Activated CD8-positive, alpha-beta memory T cell treated with anti-CD3 and anti-CD28 coated beads, Interleukin-2, amount 50 U/mL, for 4 hours (primary cell): ENCODE results near the gene CDCP2.

Source experiments
- DNase-seq: peaks from one replicate; pipeline ENCODE4 v3.0.0-alpha.2; 2020

Gene CDCP2

DNA sequence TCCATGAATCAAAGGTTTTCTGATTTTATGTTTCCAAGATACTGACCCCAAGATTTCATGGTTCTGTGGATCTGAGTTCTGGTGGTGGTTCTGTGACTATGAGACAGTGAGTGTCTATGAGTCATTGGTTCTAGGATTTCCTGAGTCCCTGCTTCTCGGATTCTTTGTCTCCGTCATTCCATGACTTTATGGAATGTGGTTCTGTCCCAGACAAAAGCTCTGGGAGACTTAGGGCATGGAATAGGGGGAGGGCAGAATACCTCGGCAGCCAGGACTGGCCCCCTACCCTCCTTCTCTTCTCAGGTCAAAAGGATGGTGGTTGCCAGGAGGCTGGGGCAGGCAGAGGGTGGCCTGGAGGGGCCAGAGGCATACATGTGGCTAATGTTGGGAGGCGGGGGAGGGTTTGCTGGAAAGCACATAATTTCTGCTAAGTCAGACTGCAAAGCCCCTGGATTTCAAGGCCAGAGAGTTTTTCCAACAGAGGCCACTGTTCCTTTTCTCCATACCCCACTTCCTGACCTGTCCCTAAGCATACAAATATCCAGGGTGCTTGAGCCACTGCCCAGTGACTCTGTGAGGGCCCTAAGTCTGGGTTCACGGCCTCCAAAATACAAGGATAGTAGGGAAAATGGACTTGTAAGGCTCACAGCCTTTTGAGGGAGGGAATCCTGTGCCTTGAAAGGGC lies 17.2 kb downstream of the CDCP2 start:
- no peak for DNase-seq

DNA sequence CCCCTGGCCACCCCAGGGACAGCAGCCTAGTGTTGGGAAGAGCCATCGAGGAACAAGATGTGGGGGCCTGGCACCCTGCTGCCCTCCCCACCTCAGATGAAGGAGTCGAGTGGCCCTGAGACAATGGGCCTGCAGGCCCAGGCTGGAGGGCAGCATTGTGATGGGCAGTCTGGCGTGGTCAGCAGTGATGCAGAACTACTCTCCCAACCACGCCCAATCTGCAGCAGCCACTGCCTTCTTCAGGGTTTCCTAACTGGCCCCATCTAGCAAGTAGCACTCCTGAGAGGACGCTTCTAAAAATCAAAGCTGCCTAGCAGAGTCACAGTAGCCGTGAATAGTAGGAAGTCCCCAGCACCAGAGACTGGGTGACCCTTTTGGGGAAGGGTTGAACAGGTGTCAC lies 18.5 kb downstream of the CDCP2 start:
- DNase-seq, result no peak

DNA sequence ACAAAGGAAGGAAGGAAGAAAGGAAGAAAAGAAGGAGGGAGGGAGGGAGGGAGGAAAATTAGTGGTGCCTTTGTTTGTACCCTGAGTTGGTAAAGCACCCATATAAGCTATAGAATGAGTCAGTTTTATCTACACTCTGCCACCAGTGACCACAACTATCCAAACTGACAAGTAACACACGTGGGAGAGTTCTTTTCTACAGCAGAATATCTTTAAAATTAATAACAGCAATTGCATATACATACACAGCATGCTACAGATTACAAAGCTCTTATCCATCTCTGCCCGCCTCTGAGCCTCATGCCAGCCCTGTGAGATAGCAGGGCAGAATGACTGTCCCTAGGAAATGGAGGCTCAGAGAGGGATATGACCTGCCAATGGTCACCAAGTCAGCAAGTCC lies 20.3 kb downstream of the CDCP2 start:
- DNase-seq, result no peak

DNA sequence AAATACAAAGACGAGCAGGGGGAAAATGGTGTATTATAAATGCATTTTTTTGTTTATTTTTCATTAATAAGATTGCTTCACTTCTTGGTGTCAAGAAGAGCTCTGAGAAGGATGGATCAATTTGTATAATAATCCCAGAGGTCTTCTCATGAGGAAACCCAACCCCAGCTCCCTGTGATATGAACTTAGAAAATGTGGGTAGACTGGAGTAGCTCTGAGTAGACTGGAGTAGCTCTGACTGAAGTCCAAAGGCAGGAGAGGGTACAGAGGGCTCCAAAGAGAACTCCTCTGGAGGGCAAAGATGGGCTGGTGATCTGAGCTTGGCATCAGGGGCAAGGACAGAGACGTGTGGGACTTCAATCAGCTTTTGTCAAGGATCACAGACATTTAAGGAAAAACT lies 21.4 kb downstream of the CDCP2 start:
- DNase-seq, result no peak

DNA sequence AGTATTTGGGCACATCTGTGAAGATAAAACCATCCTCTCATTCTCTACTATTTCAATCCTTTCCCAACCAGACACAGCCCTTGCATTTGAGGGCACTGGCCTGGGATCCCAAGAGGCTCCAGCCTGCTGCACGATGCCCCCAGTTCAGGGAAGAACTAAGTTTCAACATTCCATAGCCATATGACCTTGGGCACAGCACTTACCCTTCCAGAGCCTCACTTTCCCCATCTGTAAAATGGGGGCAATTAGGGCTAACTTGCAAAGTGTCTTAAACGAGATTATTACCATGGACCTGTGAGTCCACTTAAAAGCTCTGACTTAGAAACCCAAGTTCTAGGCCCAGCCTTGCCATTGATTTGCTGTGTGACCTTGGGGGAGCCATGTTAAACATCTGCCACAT lies 22.9 kb downstream of the CDCP2 start:
- no peak for DNase-seq

DNA sequence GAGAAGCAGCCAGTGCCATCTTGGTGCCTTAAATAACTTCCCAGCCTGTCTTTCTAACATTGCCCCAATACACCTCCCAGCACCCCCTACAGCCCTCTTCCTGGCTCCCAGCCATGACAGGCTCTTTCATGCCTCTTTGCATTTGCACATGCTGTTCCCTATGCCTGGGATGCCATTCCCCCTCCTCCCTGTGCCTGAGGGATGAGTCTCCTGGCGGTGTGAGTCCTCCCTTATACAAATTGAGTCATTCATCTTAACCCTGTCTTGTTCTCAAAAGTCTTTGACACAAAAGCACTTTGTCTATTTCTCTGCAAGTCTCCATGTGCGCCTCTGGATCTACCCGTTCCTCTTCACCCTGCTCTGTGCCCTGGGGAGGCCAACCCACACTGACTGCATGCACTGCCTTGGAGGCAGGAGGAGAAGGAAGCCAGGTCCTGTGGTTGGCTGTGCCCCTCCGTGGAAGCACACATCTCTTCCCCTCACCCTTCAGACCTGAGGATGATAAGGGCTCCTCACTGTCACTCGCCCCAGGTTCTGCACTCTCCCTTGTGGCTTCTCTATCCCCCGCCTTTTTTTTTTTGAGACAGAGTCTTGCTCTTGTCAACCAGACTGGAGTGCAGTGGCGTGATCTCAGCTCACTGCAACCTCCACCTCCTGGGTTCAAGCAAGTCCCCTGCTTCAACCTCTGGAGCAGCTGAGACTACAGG lies 25.1 kb downstream of the CDCP2 start:
- DNase-seq, result no peak

DNA sequence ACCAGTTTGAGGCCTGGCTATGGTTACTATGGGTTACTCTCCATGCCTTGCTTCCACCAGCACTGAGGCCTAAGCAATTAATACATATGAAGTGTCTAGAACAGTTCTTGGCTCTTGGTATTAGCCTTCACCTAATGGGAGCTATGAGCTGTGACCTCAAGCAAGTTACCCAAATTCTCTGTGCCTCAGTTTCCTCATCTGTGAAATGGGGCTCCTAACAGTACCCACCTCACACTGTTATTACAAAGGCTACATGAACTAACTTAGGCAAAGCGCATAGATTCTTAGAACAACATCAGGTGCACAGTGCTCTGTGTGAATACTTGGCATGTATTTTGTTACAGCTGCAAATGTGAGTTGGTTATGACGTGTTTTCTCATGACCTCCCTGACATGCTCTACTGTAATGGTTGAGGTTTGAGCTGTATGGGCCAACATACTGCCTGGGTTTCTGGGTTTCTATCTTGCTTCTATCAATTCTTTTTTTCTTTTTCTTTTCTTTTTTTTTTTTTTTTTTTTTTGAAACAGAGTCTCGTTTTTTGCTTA lies 26.5 kb downstream of the CDCP2 start:
- no peak for DNase-seq

DNA sequence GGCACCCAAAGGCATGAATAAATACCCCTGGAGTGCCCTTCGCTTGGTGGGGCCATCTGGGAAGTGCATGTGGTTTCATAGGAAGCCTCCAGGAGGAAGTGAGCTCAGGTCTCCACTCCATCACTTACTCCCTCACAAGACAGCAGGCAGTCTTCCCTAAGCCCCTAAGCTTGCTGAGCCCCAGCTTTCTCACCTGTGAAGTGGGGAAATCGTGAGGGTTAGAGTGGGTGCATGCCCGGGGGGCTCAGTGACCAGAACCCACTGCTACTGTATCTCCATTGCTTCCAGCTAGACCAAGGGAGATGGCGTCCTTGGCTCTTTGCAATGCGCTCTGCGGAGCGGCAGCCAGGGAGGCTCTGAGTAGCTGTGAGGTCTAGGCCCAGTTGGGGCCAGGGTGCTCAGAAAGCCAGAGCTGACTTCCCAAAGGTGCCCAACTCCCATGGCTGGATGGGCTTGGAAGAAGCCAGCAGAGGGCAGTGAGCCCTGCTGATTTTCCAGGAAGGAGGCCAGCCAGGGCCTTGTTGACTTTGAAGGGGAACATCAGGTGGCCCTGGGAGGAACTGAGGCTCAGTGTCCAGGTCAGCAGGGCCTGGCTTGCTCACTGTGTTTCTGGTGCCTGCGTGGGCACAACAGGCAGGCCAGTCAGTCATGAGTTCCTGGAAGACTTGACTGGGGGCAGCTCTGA lies 27.3 kb downstream of the CDCP2 start:
- no peak for DNase-seq

DNA sequence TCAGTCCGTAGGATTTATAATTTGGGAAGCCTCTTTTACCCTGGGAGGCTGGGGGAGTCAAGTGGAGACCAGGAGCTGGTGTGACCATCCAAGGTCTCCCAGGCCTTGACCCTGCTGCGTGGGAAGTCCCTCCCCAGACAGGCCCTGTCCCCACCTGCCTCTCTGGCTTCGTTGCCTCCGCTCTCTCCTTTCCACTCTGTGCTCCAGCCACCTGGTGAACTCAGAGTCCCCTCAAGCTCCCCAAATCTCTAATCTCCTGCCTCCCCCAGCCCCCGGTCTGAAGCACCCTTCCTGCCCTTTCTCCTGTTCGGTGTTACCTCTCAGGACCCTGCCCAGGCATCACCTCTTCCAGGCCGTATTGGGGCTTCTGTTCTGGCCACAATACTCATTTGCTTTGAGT lies 27.9 kb downstream of the CDCP2 start:
- no peak for DNase-seq

DNA sequence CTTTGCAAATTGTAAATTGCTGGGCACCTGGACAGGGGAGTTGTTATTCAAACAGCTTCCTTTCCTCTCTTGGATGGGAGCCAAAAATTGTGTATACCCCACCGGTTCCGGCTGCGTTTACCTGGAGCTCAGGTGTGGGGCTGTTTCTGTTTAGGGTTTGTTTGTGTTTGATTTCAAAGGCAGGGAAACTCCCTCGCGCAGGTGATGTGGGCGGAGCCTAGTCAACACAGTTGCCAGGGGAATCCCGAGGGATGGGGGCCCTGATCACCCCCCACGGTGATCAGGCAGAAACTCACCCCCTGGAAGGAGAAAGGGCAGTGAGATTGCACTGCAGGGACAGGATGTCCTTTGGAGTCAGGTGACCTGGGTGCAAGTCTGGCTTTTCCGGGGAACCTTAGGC lies 28.3 kb downstream of the CDCP2 start:
- no peak for DNase-seq

DNA sequence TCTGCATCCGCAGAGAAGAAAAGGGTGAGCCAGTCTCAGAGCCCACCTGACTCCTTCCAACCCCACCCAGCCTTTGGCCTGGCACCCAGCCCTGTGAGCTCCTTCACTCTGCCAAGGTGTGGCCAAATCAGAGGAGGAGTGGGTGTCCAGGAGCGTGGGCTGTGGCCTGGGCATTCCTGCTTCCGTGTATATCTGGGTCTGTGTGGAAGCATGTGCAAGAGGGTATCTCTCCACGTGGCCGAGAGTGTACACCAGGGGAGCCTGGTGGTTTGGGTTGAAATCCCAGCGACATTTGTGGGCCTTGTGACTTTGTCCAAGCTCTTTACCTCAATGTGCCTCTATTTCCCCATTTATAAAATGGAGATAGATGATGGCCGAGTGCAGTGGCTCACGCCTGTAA lies 29.8 kb downstream of the CDCP2 start:
- no peak for DNase-seq

DNA sequence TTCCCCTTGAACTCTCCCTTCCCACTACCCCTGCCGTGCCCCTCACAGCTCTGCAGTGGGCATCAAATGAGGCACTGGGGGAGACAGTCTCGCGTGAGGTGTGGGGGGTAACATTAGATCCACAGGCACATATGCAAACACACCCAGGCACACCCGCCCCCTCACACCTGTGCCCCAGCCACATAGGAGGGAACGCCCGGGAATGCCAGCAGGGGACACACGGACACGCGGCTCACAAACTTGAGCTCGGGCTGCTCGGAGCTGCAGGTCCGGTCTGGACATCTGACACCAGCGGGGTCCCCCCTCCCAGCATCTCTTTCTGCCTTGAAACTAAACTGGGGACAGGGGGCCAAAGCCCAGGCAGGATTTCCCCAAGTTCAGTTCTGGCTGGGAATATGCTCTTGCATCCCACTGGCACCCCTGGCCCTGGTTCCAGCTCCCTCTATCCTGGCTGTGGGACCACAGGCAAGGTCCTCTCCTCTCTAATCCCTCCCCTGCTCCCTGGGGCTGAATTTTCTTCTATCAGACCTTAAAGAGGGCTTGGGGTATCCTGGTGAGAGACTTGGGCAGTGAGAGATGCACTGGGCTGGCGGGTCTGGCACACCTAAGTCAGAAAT lies 30.6 kb downstream of the CDCP2 start:
- no peak for DNase-seq

DNA sequence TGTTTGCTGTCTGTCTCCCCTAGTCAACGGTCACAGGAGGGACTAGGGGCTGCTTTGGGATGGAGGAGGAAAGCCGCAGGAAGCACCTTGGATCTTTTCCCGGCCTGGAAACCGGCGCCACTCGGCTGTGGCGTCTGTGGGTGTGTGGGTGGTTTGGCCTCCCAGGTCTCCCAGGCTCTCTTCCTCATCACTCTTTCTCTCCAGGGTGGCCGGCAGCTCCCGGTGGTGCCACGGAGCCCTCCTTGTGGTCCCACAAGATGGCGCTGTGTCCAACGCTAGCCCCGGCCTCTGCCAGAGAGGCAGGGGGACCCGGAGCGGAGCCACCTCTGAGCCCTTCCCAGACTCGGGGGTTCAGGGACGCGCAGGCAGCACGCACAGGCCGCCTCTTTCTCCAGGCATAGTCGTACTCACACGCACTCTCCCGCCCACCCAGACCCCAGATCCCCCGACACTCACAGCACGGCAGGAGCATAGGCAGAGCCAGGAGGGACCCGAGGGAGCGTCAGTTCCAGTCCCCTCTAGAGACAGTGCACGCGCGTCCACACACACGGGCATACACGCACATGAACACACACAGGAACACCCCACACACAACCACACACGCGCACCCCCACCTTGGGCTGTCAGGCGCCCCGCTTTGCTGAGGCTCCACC lies 31.2 kb downstream of the CDCP2 start:
- DNase-seq, result peak; percentile 70

DNA sequence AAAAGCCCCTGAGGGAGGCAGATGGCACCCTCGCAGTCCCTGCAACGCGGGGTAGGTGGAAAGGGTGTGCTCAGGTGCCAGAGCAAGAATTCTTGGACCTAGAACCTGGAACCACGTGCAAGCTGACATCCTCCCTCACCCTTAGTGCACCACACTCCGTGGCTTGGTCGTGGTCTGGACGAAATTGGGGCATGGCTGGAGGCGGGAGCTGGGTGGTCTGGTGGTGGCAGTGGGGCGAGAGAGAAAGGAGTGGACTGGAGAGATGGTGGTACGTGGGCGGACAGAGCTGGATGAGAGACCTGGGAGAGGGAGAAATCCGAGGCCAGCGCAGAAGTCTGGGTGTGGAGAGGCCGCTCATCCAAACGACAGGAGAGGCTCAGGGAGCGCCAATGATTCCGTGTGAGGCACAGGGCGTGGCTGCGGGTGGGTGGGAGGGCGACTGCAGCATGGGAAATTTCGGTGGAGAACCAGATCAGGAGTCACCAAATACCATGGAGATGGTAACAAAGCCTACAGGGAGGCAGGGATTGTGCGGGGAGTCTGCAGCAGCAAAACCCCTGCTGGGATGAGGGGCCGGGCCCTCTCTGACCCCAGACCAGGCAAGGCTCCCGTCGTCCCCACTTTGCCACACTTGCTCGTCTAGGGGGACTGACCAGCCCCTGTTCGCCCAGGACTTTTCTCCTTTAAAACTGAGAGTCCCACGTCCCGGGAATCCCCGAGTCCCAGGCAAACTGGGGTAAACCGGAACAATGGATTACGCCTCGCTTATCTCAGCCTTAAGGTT lies 31.9 kb downstream of the CDCP2 start:
- DNase-seq, result no peak

DNA sequence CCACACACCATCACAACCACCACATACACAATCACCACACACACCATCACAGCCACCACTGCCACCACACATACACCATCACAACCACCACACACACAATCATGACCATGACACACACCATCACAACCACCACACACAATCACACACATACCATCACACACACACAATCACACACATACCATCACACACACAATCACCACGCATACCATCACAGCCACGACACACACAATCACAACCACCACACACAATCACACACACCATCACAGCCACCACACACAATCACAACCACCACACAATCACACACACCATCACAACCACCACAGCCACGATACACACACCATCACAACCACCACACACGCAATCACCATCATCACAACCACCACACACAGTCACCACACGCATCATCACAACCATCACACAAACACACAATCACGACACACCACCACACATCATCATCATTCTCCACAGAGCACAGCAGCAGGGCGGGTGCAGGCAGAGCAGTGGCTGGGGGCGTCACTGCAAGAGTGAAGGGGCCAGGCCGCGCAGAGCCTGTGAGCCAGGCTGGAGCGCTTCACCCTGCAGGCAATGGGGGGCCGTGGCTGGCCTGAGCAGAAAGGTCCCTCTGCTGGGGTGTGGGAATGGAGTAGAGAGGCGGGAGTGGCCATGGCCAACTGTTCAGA lies 32.6 kb downstream of the CDCP2 start:
- DNase-seq, result no peak

DNA sequence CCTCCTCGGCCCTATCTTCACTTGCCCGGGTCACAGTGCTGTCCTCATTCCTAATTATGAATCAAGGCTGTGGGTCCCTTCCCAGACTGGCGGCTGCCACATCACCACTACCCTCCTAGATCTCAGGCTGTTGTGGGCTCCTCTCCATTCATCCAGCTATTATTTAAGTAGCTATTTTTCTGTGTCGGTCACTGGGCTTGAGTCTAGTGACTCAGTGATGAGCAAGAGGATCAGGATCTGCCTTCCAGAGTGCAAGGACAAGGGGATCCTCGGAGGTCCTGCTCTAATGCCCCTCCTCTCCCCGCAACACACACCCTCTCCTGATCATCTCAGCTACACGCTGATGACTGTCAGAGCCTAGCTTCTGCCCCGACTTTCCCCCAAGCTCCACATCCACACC lies 34.1 kb downstream of the CDCP2 start:
- DNase-seq, result no peak

DNA sequence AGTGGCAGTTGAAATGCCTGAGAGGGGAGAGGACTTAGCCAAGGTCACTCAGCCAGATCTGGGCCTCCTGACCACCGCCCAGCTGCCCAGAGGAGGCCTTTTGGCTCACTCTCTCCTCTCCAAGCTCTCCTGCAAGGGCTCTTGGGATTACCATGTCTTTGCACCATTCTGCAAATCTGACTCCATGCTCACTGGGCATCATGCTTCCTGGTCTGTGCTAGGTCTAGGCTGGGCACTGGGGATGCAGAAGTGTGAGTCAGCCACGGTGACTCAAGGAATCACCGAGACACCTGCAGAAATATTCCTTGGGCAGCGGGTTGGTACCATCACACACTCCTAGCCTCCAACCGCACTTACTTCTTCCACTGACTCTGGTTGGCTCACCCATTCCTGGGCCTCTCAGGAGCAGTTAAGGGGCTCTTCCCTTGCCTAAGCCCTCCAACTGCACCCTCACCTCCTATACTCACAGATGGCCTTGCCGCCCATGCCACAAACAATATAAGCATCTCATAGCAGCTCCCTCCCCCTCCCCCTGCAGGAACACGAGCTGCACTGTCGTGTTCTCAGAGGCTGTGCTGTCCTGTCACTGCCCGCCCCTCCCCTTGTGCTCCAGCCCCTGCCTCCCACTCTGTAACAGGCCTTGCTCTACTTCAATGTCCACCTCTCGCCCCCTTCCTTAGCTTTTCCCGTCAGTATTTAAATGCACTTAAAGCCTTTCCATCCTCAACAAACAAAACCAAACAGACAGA lies 34.8 kb downstream of the CDCP2 start:
- no peak for DNase-seq

DNA sequence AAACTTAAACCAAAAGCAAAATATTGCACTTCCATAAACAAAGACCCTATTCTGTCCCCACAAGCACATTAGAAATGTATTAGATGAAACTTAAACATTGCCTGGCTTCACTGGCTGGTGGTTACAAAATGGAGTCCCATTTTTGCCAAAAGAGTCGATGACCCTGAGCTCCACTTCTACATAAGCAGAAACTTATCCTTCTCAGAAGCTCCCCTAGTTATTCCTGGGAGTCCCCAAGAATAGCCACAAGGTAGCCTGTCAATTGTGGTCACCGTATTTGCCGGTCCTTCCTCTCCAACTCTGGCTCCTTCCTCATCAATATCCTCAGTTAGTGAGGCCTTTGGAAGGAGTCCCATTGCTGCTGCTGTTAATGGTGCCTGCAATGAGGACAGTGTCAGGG lies 37.3 kb downstream of the CDCP2 start:
- DNase-seq, result no peak

DNA sequence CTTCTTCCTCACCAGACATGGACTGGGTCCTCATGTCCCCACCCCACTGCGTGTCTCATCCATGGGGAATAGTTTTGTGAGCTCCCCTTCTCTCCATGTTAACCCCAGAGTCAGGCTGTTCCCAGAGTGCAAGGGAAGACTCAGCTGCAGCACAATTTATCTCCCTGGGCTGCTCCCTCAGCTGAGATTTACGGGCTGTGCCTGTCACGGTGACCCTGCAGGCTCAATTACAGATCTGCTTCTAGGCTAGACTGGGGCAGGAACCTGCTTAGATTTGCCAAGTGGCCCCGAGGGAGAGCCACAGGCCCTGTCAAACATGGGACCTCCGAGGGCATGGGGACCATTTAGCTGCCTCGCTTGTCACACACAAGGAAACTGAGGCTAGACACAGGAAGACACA lies 37.8 kb downstream of the CDCP2 start:
- DNase-seq, result no peak

DNA sequence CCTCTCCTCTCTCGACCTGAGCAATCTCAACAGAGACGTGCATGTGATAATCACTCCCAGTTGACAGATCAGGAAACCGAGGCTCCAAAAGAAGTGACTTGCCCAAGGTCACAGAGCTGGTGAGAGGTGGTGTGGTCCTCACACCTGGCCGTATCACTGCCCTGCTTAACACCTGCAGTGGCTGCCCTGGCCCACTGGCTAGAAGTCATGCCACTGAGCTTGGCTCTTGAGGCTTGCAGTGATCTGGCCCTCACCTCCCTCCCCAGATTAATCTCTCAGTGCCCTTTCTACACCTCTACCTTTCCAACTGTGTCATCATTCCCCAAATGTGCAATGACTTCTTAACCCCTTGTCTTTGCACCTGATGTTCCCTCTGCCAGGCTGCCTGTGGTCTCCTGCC lies 38.8 kb downstream of the CDCP2 start:
- DNase-seq, result no peak
